Upper lobe of right lung (tissue), 1 donor: ENCODE results near the gene FKBP8. TPM values are rescaled to one million over a fixed set of nuclear protein-coding genes. Genes with fewer than 3 reads are reported as not detected.

ENCODE experiments used
- ATAC-seq: fragments of 200-7000 bp; cut with Tn5 transposase; one replicate; pipeline ENCODE4 v1.9.1; 2020; ENCODE audit warnings: mild to moderate bottlenecking, moderate library complexity
- DNase-seq: peaks from one replicate; pipeline ENCODE4 v3.0.0-alpha.2; 2020
- H3K27ac ChIP-seq: fragments of 200-600 bp; one replicate; pipeline ENCODE4 v1.8.0; 2022
- H3K27me3 ChIP-seq: fragments of 200-600 bp; one replicate; pipeline ENCODE4 v1.8.0; 2022; ENCODE audit warnings: mild to moderate bottlenecking
- H3K36me3 ChIP-seq: fragments of 200-600 bp; one replicate; pipeline ENCODE4 v1.8.0; 2022
- H3K4me1 ChIP-seq: fragments of 200-600 bp; one replicate; pipeline ENCODE4 v1.8.0; 2022
- H3K4me3 ChIP-seq: fragments of 200-600 bp; one replicate; pipeline ENCODE4 v1.8.0; 2022; ENCODE audit warnings: mild to moderate bottlenecking
- H3K9me3 ChIP-seq: fragments of 200-600 bp; one replicate; pipeline ENCODE4 v1.8.0; 2022
- CTCF ChIP-seq: fragments of 200-600 bp; IDR thresholded peaks from one replicate; pipeline ENCODE4 v1.8.0; 2022; ENCODE audit warnings: antibody characterized with exemption
- intact Hi-C: fragments of 100-400 bp; cut with DNase I; formaldehyde crosslinking; loops from one replicate; pipeline ENCODE4 v1.11.0; 2022
- total RNA-seq: library from RNA; stranded (reverse); fragmentation: NEBNext Ultra II Directional; extraction: Animal tissue kit (Norgen Biotek cat#: 25700); gene quantifications from one replicate; pipeline ENCODE4 v1.2.1, GENCODE V29; 2021
- donor health status: DM: no; HTN: yes; CAD: no; lungs with severe emphysema.

Gene FKBP8
- total RNA-seq, 1 donor from 2014 or later = 201 TPM

DNA sequence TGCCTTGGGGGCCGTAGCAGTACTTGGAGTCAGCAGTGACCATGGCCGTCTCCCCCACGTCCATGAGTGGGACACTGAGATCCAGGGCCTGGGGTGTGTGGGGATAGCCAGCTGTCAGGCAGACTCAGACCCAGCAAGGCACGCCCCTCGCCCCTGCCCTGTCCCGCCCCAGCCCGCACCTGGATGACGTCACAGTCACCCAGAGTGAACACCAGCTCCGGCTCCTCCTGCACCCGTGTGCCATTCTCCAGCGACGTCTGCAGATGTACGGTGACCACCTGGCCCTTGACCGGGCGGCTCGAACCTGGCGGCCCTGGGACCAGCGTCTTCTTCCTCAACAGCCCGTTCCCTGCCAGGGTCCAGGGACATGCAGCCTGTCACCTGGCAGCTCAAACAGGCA lies 4.0 kb downstream of the FKBP8 start:
- Histone ChIP-seq H3K36me3 (peaks cover 67% of the 10 kb centered on the region), H3K4me3 (no peak overlapping the region), H3K4me1 (peaks cover 15% of the 10 kb centered on the region), H3K27ac (no peak overlapping the region), H3K9me3 (no peaks in the 10 kb centered on the region), H3K27me3 (no peaks in the 10 kb centered on the region)
- intact Hi-C loops = no loop called here
- ATAC-seq (no peak), DNase-seq (no peak)
- no peak for TF ChIP-seq CTCF

- H3K27ac ChIP-seq = no peak overlapping the region
- no peaks in the 10 kb centered on the region for H3K9me3 ChIP-seq
- intact Hi-C loops = no loop called here
- DNase-seq (no peak), ATAC-seq (no peak)
- H3K27me3 ChIP-seq = no peaks in the 10 kb centered on the region
- TF ChIP-seq CTCF = no peak
- peaks cover 76% of the 10 kb centered on the region for H3K36me3 ChIP-seq
- no peak overlapping the region for H3K4me3 ChIP-seq
- H3K4me1 ChIP-seq = peaks cover 8% of the 10 kb centered on the region
These were observed 5.3 kb downstream of the FKBP8 start for GRCh38 chr19:18538115-18538514.

- Histone ChIP-seq H3K36me3 (peaks cover 83% of the 10 kb centered on the region), H3K4me1 (peaks cover 8% of the 10 kb centered on the region), H3K27ac (no peak overlapping the region), H3K9me3 (no peaks in the 10 kb centered on the region), H3K27me3 (no peaks in the 10 kb centered on the region), H3K4me3 (no peak overlapping the region)
- ATAC-seq (no peak), DNase-seq (no peak)
- intact Hi-C loops = no loop called here
- TF ChIP-seq CTCF = no peak
These were observed 5.9 kb downstream of the FKBP8 start for GRCh38 chr19:18537431-18537830.

GRCh38 chr19:18536475-18536874 lies 6.9 kb downstream of the FKBP8 start:
- no peaks in the 10 kb centered on the region for H3K9me3 ChIP-seq
- ATAC-seq = no peak
- H3K4me1 ChIP-seq = no peaks in the 10 kb centered on the region
- intact Hi-C loops = no loop called here
- no peak overlapping the region for H3K27ac ChIP-seq
- no peaks in the 10 kb centered on the region for H3K27me3 ChIP-seq
- no peak for DNase-seq
- H3K36me3 ChIP-seq = peaks cover 91% of the 10 kb centered on the region
- no peak overlapping the region for H3K4me3 ChIP-seq
- no peak for TF ChIP-seq CTCF

DNA sequence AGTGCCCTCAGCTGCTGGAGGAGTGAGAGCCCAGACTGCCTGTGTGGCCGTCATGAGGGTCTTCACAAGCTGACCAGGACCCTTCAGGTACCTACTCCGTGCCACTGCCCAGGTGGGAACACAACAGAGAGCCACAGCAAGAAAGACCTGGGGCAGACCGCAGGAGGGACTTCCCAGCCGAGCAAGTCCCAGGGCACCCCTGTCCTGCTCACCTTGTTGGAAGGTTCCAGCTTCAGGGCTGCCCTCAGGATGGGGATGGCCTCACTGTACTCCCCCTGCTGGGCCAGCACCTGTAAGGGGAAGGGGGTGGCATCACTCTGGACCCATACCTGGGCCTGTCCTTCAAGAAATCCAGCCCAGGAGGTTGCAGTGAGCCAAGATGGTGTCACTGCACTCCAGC lies 10.3 kb downstream of the FKBP8 start:
- intact Hi-C loops = no loop called here
- no peak for ATAC-seq
- no peak for DNase-seq

More for the DNA sequence above, 10.3 kb downstream of the FKBP8 start:
- H3K27me3 ChIP-seq = no peaks in the 10 kb centered on the region
- H3K36me3 ChIP-seq = peaks cover 65% of the 10 kb centered on the region
- H3K4me3 ChIP-seq = no peak overlapping the region
- no peak overlapping the region for H3K27ac ChIP-seq
- H3K4me1 ChIP-seq = no peaks in the 10 kb centered on the region
- H3K9me3 ChIP-seq = no peaks in the 10 kb centered on the region
- TF ChIP-seq CTCF = no peak
